H1 (cell line): Measurements from ENCODE around the gene OR2K2. TPM values are rescaled to one million over a fixed set of nuclear protein-coding genes. Genes with fewer than 3 reads are reported as not detected.
"Not testable (repeated sequence)": the region's sequence is repeated elsewhere in the genome, so short reads cannot be mapped to it uniquely, and the experiment has no call there.

ENCODE experiments used
- CTCF ChIA-PET: fragments of 300-600 bp; sonication (Branson Sonifier 250); formaldehyde crosslinking; loops from one replicate; lab custom pipeline; 2021; ENCODE audit not compliant: partially characterized antibody; lab: Charles Lee
- POLR2A ChIA-PET: fragments of 300-600 bp; sonication (Branson Sonifier 250); formaldehyde crosslinking; loops from one replicate; lab custom pipeline; 2021; ENCODE audit warnings: inconsistent platforms; ENCODE audit not compliant: partially characterized antibody; lab: Charles Lee
- DNase-seq, 2 experiments: peaks; one replicate each; pipeline versions ENCODE4 v3.0.0 to v3.0.0-alpha.2; 2010 to 2022; ENCODE audit warnings: low spot score in 2 of 2, low read depth in 1 of 2, mixed read lengths in 1 of 2
- FAIRE-seq: peaks from 2 replicates; lab custom pipeline; 2011; peaks lifted over from hg19 to GRCh38; lab: Jason Lieb, UNC
- H2AFZ ChIP-seq: 2 replicates; pipeline ENCODE4 v1.8.1; 2012; ENCODE audit warnings: low read length, inconsistent platforms
- H2AK5ac ChIP-seq: 2 replicates; pipeline ENCODE4 v1.6.1; 2013; ENCODE audit warnings: low read depth, low read length
- H2BK120ac ChIP-seq: replicated peaks from 2 replicates; pipeline ENCODE3; 2013; ENCODE audit warnings: low read depth, low read length, inconsistent platforms
- H2BK12ac ChIP-seq: 2 replicates; pipeline ENCODE4 v1.6.1; 2013; ENCODE audit warnings: low read depth, low read length
- H2BK15ac ChIP-seq: 2 replicates; pipeline ENCODE4 v1.6.1; 2013; ENCODE audit warnings: low read length
- H2BK20ac ChIP-seq: 2 replicates; pipeline ENCODE4 v1.6.1; 2013; ENCODE audit warnings: low read length
- H2BK5ac ChIP-seq: 2 replicates; pipeline ENCODE4 v1.6.1; 2013; ENCODE audit warnings: low read depth, low read length
- H3K14ac ChIP-seq: 2 replicates; pipeline ENCODE4 v1.6.1; 2013; ENCODE audit warnings: inconsistent platforms; ENCODE audit not compliant: insufficient read length
- H3K18ac ChIP-seq: 2 replicates; pipeline ENCODE4 v1.6.1; 2013; ENCODE audit warnings: low read length; ENCODE audit errors: extremely low read depth
- H3K23ac ChIP-seq: 2 replicates; pipeline ENCODE4 v1.6.1; 2013; ENCODE audit warnings: inconsistent platforms; ENCODE audit not compliant: insufficient read length
- H3K23me2 ChIP-seq: 2 replicates; pipeline ENCODE4 v1.6.1; 2013; ENCODE audit warnings: low read depth, low read length
- H3K27ac ChIP-seq: 2 replicates; pipeline ENCODE4 v1.6.1; 2011; ENCODE audit warnings: low read depth, low read length, inconsistent platforms
- H3K27me3 ChIP-seq, 4 experiments: replicated peaks in 1 of 4; 1 replicate in 1 of 4; 2 replicates in 3 of 4; pipeline versions ENCODE4 v1.6.1 to v1.8.1; 2011 to 2013; ENCODE audit warnings: low read length in 3 of 4, mild to moderate bottlenecking in 3 of 4, inconsistent platforms in 2 of 4, mixed read lengths in 2 of 4, moderate library complexity in 1 of 4; ENCODE audit not compliant: control insufficient read depth in 3 of 4, insufficient read depth in 3 of 4; ENCODE audit errors: extremely low read depth in 1 of 4
- H3K36me3 ChIP-seq, 4 experiments: 2 replicates each; pipeline versions ENCODE4 v1.6.1 to v1.8.1; 2011 to 2013; ENCODE audit warnings: mild to moderate bottlenecking in 4 of 4, low read length in 3 of 4, moderate library complexity in 2 of 4, control low read depth in 1 of 4, inconsistent platforms in 1 of 4; ENCODE audit not compliant: insufficient read depth in 4 of 4, control insufficient read depth in 2 of 4
- H3K4ac ChIP-seq: replicated peaks from 2 replicates; pipeline ENCODE3; 2013; ENCODE audit warnings: low read length, low read depth, mixed read lengths, inconsistent platforms; ENCODE audit not compliant: insufficient read length
- H3K4me1 ChIP-seq, 4 experiments: replicated peaks in 1 of 4; 1 replicate in 1 of 4; 2 replicates in 3 of 4; pipeline versions ENCODE4 v1.6.1 to v1.8.1; 2011 to 2013; ENCODE audit warnings: low read length in 3 of 4, inconsistent platforms in 2 of 4, mixed read lengths in 1 of 4; ENCODE audit not compliant: insufficient read depth in 4 of 4, control insufficient read depth in 3 of 4
- H3K4me2 ChIP-seq, 2 experiments: 2 replicates each; pipeline versions ENCODE4 v1.6.1 to v1.8.1; 2011 to 2013; ENCODE audit warnings: low read depth in 2 of 2, low read length in 2 of 2, control low read depth in 1 of 2, inconsistent platforms in 1 of 2, mild to moderate bottlenecking in 1 of 2; ENCODE audit not compliant: insufficient read depth in 1 of 2
- H3K4me3 ChIP-seq, 4 experiments: fragments of 200-600, 300-600 bp in 1 of 4; sonication (generic), shearing (Covaris generic), sonication (Bioruptor Twin) in 1 of 4; 2 replicates each; pipeline versions ENCODE4 v1.5.1 to v1.8.1; 2011 to 2016; ENCODE audit warnings: low read length in 4 of 4, low read depth in 3 of 4, control low read depth in 2 of 4, inconsistent platforms in 2 of 4, mild to moderate bottlenecking in 2 of 4, mixed read lengths in 1 of 4, moderate library complexity in 1 of 4; ENCODE audit not compliant: insufficient read depth in 2 of 4; ENCODE audit errors: extremely low read depth in 1 of 4
- H3K56ac ChIP-seq: replicated peaks from 2 replicates; pipeline ENCODE3; 2013; ENCODE audit warnings: low read depth, mild to moderate bottlenecking, mixed read lengths, low read length, inconsistent platforms; ENCODE audit not compliant: insufficient read length
- H3K79me1 ChIP-seq: 2 replicates; pipeline ENCODE4 v1.6.1; 2013; ENCODE audit warnings: low read depth, low read length, control low read depth
- H3K79me2 ChIP-seq, 2 experiments: 2 replicates each; pipeline versions ENCODE4 v1.6.1 to v1.8.1; 2012 to 2013; ENCODE audit warnings: low read length in 2 of 2, mild to moderate bottlenecking in 2 of 2, inconsistent platforms in 1 of 2; ENCODE audit not compliant: insufficient read depth in 2 of 2, control insufficient read depth in 1 of 2
- H3K9ac ChIP-seq, 4 experiments: replicated peaks in 1 of 4; 1 replicate in 1 of 4; 2 replicates in 3 of 4; pipeline versions ENCODE4 v1.6.1 to v1.8.1; 2011 to 2013; ENCODE audit warnings: low read depth in 3 of 4, low read length in 3 of 4, control low read depth in 2 of 4, mild to moderate bottlenecking in 2 of 4, moderate library complexity in 2 of 4, inconsistent platforms in 1 of 4; ENCODE audit errors: extremely low read depth in 1 of 4
- H3K9me3 ChIP-seq, 2 experiments: 2 replicates each; pipeline versions ENCODE4 v1.6.1 to v1.8.1; 2012 to 2013; ENCODE audit warnings: mild to moderate bottlenecking in 2 of 2, moderate library complexity in 2 of 2, control low read depth in 1 of 2, inconsistent platforms in 1 of 2, low read depth in 1 of 2, low read length in 1 of 2, mixed read lengths in 1 of 2; ENCODE audit not compliant: insufficient read depth in 2 of 2
- H4K20me1 ChIP-seq, 2 experiments: replicated peaks in 1 of 2; 2 replicates each; pipeline versions ENCODE3 to v1.8.1; 2011 to 2013; ENCODE audit warnings: inconsistent platforms in 2 of 2, low read length in 2 of 2, mild to moderate bottlenecking in 1 of 2; ENCODE audit not compliant: insufficient read depth in 2 of 2, control insufficient read depth in 1 of 2
- H4K5ac ChIP-seq: 2 replicates; pipeline ENCODE4 v1.6.1; 2013; ENCODE audit warnings: low read length, low read depth, mixed read lengths, inconsistent platforms; ENCODE audit not compliant: insufficient read length
- H4K8ac ChIP-seq: 2 replicates; pipeline ENCODE4 v1.8.0; 2013; ENCODE audit warnings: mild to moderate bottlenecking, moderate library complexity, low read length, inconsistent platforms; ENCODE audit not compliant: insufficient read depth; ENCODE audit errors: extremely low read depth
- H4K91ac ChIP-seq: replicated peaks from 2 replicates; pipeline ENCODE3; 2013; ENCODE audit warnings: low read length, mixed read lengths, inconsistent platforms; ENCODE audit not compliant: insufficient read length
- WGBS, 2 experiments: shearing (Covaris generic) in 1 of 2; methylation state at CpG; one replicate each; pipeline versions ENCODE4 v1.1.6 to v1.1.7; 2013 to 2015; ENCODE audit warnings: low lambda C conversion rate in 2 of 2, mixed read lengths in 2 of 2, inconsistent platforms in 1 of 2, low coverage in 1 of 2, missing lambda C conversion rate in 1 of 2; ENCODE audit not compliant: insufficient replicate concordance in 2 of 2, insufficient coverage in 1 of 2, insufficient read length in 1 of 2; ENCODE audit errors: extremely low coverage in 1 of 2, missing lambda C conversion rate in 1 of 2; 5-methylcytosine and 5-hydroxymethylcytosine counted together
- polyA plus RNA-seq, 7 experiments: library from polyadenylated mRNA; depleted of rRNA in 3 of 7; stranded (reverse) in 5 of 7; unstranded in 2 of 7; fragments of >200 nt in 5 of 7; fragments of 200-250 nt in 2 of 7; gene quantifications; 1 replicate in 5 of 7; 2 replicates in 1 of 7; 4 replicates in 1 of 7; pipeline versions ENCODE4 v1.2.1 to v1.2.3, GENCODE V29; 2011 to 2013; ENCODE audit warnings: missing spikeins in 2 of 7, mixed read lengths in 2 of 7
- total RNA-seq: library from RNA; stranded (reverse); fragmentation: NEBNext Ultra II Directional; extraction: Animal tissue kit (Norgen Biotek cat#: 25700); gene quantifications from 2 replicates; pipeline ENCODE4 v1.2.1, GENCODE V29; 2021

Gene OR2K2
- total and polyA plus RNA-seq, 2 of the 8 experiments (the other 6 are each of a cell fraction or from before 2014, with no cell fraction given) = not detected

GRCh38 chr9:111299599-111299966 is 30.4 kb downstream of the OR2K2 start:
- DNase-seq, H3K27me3 ChIP-seq, H3K9ac ChIP-seq, H3K79me1 ChIP-seq, H2BK5ac ChIP-seq, H3K56ac ChIP-seq, H2AK5ac ChIP-seq, H4K8ac ChIP-seq, H3K4ac ChIP-seq, H2BK15ac ChIP-seq, H4K5ac ChIP-seq, H2AFZ ChIP-seq, FAIRE-seq, H3K23ac ChIP-seq, H4K20me1 ChIP-seq, H3K23me2 ChIP-seq, H3K4me1 ChIP-seq, H3K14ac ChIP-seq, H2BK120ac ChIP-seq, POLR2A ChIA-PET, H3K27ac ChIP-seq, H2BK12ac ChIP-seq, H3K9me3 ChIP-seq, H4K91ac ChIP-seq, H3K36me3 ChIP-seq, H2BK20ac ChIP-seq, H3K4me2 ChIP-seq, H3K4me3 ChIP-seq, H3K18ac ChIP-seq, H3K79me2 ChIP-seq: not testable (repeated sequence)
- WGBS, 2 experiments = 77% methylated on average over 4 of the region's 4 CpGs; no CpG with 5 or more reads in 1 of the 2 experiments
- CTCF ChIA-PET = interaction anchor here (0.6 to 1.4 kb wide), 7 partner anchors 13 to 1768 kb away, joined by 3 to 5 read pairs (median 3); no protein-coding TSS in a partner anchor
